ENCODE results near the gene PPP2R5E.

The PPP2R5E gene

DNA sequence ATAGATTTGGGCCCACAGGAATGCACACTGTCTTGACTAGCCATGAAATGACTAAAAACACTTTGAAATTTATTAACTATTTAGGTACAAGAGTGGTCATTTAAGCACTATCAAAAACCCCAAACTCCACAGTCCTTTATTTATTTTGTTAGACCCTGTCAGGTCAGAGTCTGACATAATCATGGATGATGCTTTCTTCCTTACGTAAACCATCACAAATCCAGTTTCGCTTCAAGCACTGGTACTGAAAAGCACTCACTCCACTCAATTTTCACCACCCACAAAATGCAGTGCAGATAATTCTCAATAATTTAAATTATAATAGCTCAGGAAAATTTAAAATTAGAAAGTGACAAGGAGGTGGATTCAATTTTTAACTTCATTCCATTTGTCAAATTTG lies 25.8 kb downstream of the PPP2R5E start:
- no peak for DNase-seq

DNA sequence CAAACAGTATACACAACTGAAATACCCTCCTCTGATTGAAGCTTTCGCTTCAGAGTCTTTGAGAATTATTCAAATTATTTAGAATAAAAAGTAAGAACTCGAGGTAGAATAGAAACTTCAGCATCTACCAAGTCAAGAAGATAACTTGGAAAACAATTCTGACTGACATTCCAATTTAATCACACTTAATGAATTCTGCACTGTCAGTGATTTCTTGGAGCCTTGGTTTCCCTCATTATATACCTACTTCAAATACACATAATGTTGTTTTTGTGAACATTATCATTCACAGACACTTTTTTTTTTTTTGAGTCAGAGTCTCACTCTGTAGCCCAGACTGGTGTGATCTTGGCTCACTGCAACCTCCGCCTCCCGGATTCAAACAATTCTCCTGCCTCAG lies 27.9 kb downstream of the PPP2R5E start:
- no peak for DNase-seq

DNA sequence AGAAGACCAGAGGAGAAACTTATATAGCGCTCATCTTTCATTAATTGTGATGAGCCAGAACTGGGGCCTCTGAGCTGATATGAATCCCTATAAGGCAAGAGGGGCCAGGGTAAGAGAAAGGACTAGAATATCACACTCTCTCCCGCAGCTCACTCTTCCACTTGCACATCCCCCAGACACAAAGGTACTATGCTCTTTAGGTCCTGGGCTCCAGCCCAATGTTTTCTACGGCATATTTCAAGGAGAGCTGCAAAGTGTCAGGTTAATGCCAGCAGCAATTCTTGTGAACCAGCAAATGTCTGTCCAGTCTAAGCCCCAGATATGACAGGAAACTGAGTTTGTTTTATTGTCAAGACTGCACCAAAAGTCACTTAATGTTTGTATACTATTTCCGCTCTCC lies 29.4 kb downstream of the PPP2R5E start:
- DNase-seq: no peak

DNA sequence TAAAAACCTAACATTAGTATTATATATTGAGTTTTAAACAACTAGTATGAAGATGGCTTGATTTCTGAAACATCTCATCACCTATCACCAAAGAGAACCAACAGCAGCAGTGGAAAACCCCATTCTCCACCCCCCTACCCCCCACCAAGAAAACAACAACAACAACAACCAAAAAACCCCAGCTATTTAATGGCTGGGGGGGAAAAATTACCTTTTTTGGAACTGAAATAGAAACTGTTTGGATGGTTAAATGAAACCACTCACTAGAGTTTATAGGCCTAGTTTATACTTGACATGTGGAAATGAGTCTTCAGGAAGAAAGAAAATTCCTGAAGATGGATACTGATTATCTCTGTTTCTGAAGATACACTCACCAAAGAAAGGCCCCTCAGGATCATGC lies 30.3 kb downstream of the PPP2R5E start:
- DNase-seq: no peak

DNA sequence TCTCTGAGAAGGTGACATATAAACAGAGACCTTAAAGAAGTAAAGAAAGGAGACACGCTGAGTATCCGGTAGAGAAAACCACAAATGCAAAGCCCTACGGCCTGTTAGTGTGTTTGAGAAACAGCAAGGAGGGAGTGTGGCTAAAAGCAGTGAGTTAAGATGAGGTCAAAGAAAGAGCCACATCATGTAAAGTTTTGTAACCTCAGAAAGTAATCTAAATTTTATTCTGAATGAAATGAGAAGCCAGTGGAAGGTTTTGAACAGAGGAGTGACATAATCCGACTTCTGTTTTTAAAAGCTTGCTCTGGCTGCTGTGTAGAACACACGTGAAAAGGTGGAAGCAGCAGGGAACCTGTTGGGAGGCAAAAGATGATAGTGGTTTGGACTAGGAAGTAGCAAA lies 32.6 kb downstream of the PPP2R5E start:
- no peak for DNase-seq

- DNase-seq: no peak
Observed at GRCh38 chr14:63508033-63508432, 35.1 kb downstream of the PPP2R5E start.

- DNase-seq: no peak
Observed at GRCh38 chr14:63504648-63505047, 38.5 kb downstream of the PPP2R5E start.

DNA sequence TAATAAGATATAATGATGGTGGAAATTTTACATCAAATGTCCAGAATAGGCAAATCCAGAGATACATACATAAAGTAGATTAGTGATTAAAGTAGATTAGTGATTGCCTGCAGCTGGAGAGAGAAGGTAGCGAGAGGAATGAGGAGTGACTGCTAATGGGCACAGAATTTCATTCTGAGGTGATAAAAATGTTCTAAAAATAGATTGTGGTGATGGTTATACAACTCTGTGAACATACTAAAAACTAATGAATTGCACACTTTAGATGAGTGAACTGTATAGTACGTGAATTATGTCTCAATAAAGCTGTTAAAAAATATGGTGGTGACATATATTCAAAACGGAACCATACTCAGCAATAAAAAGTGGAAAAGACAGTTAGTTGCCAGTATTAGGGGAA lies 41.7 kb downstream of the PPP2R5E start:
- no peak for DNase-seq

DNA sequence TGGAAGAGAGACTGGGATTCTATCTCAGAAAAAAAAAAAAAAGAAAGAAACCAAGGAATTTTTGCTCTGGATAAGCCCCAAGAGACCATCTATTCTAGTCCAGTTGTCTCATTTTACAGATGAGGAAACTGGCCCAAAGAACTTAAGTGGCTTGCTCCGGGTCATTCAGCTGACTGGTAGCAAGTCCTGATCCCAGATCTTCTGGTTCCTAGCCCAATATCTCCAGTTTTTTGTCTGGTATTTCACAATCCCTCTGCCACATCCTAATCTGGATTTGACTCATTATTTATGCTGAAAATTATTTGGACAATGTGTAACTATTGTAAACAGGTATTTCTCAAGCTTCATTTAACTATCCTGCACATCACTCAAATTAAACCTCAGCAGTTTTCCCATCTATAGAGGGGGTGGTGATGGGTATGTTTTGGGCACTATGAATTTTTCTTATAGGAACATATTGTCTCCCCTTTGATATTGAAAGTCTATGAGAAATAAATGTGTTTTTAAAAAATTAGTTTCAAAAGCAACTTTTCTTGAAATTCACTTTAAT lies 43.4 kb downstream of the PPP2R5E start:
- DNase-seq: no peak

DNA sequence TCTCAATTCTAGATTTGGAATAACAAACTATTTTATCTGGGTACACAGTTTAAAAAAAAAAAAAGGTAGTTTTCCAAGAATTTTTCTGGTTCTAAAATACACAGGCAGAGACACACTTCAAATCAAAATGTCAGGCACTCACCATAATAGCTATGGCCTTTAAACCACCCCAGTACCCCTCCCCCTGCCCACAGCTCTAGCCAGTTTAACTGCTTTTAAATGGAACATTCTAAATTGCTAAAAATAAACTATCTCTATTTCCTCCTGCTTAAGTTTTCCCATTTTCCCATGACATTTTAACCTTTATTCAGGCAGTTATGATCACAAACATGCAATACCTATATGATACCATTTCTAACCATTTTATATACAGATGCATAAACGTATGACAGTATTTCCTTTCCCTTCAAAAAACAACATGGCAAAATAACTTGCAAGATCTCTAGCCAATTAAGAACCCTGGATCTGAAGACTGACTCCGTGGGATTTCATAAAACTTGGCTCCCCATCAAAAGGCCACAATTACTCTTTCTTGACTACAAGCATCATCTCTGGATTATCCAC lies 46.3 kb downstream of the PPP2R5E start:
- no peak for DNase-seq

- no peak for DNase-seq
Observed at GRCh38 chr14:63493246-63493645, 49.9 kb downstream of the PPP2R5E start.

- DNase-seq: no peak
Observed at GRCh38 chr14:63492391-63492790, 50.8 kb downstream of the PPP2R5E start.

- no peak for DNase-seq
Observed at GRCh38 chr14:63487724-63488123, 55.5 kb downstream of the PPP2R5E start.

GRCh38 chr14:63486738-63487137 lies 56.4 kb downstream of the PPP2R5E start:
- DNase-seq: no peak

DNA sequence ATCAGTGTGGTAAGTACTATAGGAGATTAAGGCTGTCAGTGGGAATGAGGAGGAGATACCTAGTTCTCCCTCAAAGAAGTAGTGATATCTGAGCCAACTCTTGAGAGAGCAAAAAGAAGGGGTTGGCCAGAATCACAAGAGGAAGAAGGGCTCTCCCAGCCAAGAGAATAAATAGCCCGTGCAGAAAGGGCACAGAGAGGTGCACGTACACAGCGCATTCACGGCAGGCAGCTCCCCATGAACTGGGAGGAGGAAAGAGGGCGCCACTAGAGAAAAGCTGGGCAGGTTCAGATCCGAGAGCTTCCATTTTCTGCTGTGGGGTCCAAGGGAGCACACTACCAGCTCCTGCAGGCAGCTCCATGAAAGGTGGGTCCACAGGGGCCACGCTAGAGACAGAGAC lies 59.9 kb downstream of the PPP2R5E start:
- DNase-seq: no peak

DNA sequence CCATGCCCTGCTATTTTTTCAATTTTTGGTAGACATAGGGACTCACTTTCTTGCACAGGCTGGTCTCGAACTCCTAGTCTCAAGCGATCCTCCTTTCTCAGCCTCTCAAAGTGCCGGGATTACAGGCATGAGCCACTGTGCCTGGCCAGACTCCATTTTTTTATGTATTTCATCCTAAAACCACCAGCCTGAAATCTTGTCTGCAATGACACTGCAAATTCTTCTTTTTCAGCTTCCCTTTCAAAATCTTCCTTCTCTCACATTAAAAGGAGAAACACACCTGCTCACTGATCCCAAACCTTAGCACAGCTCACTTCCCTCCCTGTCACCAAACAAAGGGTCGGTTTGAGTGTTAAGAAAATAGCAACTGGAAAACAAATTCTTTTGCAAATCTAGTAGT lies 62.6 kb downstream of the PPP2R5E start:
- DNase-seq: no peak

- DNase-seq: no peak
Observed at GRCh38 chr14:63478437-63478852, 64.7 kb downstream of the PPP2R5E start.

GRCh38 chr14:63478010-63478409 lies 65.2 kb downstream of the PPP2R5E start:
- no peak for DNase-seq

GRCh38 chr14:63477556-63477955 lies 65.6 kb downstream of the PPP2R5E start:
- no peak for DNase-seq

DNA sequence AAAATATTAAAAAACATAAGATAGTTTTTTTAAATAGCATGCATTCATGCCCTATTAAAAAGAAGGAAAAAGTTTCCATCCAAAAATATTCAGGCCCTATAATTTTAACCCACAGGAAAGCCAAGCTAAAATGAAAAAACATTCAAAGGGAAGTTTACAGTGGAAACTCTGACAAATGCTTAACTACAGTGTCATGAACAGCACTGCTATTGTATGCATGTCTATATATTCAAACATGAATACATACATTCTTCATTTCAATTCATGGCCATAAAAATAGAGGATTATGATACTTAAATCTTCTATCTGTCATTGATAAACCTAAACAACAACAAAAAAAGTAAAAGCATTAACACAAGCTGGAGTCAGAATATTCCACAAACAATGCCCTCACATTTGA lies 67.4 kb downstream of the PPP2R5E start:
- no peak for DNase-seq

DNA sequence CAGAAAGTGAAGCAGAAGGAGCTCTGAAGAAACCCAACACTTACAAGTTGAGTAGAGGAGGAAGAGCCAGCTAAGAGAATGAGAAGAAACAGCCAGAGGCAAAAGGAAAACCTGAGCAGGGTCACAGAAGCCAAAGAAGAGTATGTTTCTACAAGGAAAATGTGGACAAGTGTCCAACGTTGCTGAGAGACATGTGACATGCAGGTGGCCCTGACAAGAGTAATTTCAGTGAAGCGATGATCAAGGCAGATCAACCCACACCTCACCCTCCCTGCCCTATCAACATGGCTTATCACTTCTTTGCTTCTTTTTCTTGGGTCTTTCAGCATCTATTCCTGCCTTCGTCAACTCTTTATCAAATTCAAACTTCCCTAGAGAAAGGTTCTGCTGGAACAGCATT lies 68.3 kb downstream of the PPP2R5E start:
- no peak for DNase-seq

GRCh38 chr14:63474111-63474510 lies 69.1 kb downstream of the PPP2R5E start:
- no peak for DNase-seq

DNA sequence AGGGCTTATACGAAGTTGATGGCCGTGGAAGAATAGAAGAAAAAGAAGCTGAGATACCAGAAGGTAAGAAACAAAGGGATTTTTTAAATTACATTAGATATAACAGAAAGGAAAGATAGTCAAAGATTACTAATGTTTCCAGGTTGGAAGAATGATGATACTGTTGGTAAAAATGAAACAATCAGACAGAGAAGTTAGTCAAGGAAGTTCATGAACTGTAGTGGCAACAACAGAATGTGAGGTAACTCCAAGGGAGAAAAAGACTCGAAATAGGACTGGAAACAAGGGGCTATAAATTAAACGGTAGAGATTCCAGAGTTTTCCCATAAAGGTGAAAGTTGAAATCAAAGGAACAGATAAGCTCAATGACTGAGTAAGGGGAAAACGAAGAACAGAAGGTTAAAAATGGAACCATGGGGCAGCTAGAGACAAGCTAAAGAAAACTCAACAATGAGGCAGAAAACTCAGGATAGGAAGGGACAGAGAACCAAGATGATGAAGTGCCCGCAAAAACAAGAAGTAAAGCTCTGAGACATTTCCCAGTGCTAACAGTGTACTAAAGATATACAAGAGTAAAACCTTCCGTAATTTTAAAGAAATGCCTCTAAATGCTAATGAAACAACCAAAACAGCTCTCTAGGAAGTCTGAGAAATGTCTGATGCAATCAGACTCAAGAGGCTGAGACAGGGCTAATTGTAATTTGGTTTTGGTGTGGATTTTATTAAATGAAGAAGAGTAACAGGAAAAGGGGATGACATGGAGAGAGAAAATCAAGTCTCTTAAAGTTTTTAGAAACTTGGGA lies 70.0 kb downstream of the PPP2R5E start:
- no peak for DNase-seq

DNA sequence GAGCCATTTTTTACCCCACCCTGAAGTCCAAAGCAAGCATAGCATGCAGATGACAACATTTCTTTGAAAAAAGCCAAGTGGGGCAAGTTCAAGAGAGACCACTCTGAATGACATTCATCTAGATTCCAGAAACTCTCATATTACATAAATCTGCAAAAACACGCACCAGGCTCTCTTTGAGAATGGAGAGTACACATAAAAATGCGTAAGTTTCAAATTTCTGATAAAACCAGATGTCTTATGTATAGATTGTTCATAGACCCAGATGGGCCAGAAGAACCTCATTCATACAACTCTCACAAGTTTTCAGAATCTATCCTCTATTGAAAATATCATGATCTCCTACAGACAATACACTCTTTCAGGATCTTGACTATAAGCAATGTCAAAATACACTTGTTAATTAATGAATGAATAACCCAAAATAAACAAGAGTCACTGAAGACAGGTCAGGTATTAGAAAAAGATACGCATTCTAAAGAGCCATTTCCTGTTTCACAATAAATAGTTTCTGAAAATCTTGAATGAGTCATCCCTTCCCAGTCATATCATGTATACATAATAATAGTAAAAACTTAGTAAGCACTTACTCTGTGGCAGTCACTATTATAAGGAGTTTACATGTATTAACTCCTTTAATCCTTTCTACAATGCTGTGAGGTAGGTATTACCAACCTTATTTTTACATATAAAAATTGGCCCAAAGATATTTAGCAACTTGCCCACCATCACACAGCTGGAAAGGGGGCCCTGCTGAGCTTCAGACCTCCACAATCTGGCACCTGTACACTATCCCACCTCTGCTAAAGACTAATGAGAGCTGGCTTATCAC lies 72.0 kb downstream of the PPP2R5E start:
- DNase-seq: no peak
